Hematopoietic multipotent progenitor cell treated with erythropoietin and hydrocortisone succinate and interleukin-3 and kit ligand, for 17 days (in vitro differentiated cells): ENCODE measurements around the gene OPHN1.

Source experiments
- DNase-seq: peaks from one replicate; pipeline ENCODE4 v3.0.0-alpha.2; 2015; ENCODE audit warnings: low spot score

OPHN1 gene, protein sequence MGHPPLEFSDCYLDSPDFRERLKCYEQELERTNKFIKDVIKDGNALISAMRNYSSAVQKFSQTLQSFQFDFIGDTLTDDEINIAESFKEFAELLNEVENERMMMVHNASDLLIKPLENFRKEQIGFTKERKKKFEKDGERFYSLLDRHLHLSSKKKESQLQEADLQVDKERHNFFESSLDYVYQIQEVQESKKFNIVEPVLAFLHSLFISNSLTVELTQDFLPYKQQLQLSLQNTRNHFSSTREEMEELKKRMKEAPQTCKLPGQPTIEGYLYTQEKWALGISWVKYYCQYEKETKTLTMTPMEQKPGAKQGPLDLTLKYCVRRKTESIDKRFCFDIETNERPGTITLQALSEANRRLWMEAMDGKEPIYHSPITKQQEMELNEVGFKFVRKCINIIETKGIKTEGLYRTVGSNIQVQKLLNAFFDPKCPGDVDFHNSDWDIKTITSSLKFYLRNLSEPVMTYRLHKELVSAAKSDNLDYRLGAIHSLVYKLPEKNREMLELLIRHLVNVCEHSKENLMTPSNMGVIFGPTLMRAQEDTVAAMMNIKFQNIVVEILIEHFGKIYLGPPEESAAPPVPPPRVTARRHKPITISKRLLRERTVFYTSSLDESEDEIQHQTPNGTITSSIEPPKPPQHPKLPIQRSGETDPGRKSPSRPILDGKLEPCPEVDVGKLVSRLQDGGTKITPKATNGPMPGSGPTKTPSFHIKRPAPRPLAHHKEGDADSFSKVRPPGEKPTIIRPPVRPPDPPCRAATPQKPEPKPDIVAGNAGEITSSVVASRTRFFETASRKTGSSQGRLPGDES

DNA sequence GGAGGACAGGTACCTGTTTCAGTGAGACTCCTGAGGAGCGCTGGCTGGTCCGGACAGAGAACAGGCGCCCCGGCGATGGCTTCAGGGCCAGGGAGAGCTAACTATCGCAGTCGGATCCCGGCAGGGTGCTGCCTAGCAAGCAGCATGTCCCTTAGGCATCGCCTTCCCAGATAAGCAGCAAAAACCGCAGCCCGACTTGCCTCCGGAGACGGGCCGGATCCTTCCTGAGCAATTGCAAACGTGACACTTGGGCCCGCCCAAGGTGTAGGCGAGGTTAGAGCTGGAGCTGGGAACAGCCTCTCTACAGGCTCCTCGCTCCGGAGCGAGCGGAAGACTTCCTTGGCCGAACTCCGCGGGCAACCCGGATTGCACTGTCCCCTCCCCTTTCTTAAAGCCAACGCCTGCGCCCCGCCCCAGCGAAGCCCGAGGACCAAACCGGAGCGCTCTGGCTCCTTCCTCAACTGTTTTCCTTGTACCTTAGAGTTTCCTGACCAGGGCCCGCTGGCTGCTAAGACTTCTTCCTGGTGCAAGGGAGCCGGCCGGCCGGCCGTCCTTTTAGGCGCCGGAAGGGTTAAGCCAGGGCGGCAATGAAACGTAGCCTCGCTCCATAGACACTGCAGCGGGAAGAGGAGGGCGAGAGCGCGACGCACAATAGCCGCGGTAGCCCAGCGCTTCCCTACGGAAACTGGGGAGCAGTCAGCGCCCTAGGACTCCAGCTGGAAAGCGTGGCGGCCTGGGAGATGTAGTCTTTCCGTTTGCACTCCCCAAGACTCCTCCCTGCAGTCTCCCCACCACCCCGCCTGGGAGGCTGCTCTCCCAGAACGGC is at the start of gene OPHN1:
OPHN1 (minus strand) TSS at position 341 of the 826 bp plus-strand sequence. CDS start 475 bp downstream, outside the sequence.
- DNase-seq = peak; percentile 20

DNA sequence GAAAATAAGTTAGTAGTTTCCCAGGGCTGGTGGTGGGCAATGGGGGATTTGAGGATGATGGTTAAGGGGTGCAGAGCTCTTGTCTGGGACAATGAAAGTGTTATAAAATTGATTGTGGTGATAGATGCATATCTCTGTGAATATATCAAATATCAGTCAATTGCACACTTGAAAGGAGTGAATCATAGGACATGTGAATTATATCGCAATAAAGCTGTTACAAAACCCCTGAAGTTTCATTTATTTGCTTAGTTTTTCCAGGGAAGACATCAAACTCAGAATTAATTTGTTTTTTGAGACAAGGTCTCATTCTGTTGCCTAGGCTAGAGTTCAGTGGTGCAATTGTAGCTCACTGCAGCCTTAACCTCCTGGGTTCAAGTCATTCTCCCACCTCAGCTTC is 47.7 kb upstream of the OPHN1 start:
- no peak for DNase-seq

DNA sequence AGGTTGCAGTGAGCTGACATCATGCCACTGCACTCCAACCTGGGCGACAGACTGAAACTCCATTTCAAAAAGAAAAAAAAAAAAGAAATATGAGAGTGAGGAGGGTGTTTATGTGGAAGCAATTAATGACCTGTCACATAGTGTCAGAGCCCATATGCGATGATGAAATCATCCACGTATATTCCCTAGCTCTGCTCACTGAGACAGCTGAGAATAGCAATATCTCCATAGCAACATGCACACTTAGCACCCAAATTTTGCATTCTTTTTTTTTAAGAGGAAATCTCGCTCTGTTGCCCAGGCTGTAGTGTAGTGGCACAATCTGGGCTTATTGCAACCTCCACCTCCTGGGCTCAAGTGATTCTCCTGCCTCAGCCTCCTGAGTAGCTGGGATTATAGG is 31.5 kb upstream of the OPHN1 start:
- no peak for DNase-seq

DNA sequence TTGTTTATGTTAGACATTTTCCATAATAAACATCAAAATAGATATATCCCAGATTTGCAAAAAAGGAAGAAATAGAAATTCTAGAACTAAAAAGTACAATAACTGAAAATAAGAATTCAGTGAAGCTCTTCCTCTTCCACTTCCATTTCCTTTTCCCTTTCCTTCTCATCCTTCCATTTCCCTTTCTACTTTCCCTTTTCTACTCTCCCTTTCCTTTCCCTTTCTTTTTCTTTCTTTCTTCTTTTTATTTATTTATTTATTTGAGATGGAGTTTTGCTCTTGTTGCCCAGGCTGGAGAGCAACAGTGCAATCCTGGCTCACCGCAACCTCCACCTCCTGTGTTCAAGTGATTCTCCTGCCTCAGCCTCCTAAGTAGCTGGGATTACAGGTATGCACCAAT is 30.6 kb upstream of the OPHN1 start:
- DNase-seq = no peak

DNA sequence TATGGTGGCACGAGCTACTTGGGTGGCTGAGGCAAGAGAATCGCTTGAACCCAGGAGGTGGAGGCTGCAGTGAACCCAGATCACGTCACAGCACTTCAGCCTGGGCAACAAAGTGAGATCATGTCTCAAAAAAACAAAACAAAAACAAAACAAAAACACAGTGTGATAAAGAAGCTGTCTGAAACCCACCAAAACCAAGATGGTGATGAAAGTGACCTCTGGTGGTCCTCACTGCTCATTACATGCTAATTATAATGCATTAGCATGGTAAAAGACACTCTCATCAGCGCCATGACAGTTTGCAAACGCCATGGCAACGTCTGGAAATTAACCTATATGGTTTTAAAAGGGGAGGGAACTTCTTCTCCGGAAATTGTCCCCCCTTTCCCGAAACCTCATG is 29.4 kb upstream of the OPHN1 start:
- peak; percentile 18 for DNase-seq

DNA sequence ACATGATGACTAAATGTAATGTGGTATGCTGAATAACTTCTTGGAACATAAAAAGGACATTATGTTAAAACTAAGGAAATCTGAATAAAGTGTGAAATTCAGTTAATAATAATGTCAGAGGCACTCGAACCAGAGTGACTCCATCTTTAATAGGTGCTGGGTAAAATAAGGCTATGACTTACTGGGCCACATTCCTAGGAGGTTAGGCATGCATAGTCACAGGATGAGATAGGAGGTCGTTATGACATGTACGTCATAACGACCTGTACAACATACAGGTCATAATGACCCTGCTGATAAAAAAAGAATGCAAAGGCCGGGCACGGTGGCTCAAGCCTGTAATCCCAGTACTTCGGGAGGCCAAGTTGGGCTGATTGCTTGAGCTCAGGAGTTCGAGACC is 28.9 kb upstream of the OPHN1 start:
- no peak for DNase-seq

DNA sequence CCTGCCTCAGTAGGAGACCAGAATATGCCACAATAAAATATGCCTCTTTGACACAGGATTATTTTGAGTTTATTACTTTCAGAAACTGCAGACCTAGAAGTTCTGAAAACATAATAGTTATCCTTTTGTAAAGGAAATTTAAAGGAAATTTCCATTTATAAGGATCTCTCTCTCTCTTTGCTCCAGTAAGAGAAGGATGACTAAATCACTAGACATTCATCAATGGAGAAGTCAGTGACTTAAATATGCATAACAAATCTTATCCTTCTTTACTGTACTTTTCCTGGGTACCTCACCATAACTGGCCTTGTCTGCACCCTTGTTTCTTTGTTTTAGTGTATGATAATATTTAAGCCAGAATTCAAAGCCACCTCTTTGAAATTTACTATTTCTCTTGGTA is 28.3 kb upstream of the OPHN1 start:
- no peak for DNase-seq

DNA sequence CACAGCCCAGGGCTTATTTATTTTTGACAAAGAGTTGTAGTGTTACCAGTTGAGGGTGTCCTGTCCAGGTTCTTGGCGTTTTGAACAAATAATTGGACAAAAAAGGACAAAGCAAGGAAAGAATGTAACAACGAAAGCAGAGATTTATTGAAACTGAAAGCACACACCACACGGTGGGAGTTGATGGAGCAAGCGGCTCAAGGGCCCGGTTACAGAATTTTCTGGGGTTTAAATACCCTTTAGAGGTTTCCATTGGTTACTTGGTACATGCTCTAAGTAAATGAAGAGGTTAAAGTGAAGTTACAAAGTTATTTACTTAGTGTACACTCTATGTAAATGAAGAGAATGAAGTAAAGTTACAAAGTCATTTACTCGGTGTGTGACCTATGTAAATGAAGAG is 27.8 kb upstream of the OPHN1 start:
- no peak for DNase-seq

DNA sequence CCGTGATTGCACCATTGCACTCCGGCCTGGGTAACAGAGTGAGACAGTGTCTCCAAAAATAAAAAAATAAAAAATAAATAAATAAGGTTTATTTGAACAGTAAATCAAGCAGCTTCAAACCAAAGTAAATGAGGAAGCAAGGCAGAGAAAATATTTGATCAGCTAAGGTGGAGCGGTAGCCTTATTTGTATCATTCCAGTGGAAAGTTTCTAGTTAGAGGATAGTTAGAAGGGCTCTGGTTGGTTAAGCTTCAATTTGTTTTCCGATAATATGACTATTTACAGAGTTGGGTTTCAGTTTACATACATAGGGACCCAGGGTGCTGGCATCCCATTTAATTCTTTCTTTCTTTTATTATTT is 21.8 kb upstream of the OPHN1 start:
- DNase-seq = no peak

DNA sequence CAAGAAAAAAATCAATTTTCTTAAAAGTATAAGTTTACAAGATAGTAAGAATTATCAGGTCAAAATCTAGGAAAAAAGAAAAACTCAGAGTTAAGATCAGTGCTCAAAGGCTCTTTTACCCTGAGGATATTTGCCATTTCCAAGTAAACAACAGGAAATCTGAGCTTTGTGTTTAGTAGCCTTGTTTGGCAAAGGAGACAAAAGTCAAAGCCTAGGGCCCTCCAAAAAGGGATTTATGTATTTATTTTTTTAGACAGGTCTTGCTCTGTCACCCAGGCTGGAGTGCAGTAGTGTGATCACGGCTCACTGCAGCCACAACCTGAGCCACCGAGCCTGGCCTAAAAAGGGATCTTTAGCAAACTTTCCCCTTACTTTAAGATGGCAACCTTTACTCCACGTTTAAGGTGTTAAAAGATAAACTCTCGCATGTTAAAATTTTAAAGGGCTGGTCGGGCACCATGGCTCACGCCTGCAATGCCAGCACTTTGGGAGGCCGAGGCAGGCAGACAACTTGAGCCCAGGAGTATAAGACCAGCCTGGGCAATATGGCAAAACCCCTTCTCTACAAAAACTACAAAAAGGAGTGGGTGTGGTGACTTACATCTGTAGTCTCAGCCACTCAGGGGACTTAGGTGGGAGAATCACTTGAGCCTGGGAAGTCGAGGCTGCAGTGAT is 21.3 kb upstream of the OPHN1 start:
- no peak for DNase-seq

DNA sequence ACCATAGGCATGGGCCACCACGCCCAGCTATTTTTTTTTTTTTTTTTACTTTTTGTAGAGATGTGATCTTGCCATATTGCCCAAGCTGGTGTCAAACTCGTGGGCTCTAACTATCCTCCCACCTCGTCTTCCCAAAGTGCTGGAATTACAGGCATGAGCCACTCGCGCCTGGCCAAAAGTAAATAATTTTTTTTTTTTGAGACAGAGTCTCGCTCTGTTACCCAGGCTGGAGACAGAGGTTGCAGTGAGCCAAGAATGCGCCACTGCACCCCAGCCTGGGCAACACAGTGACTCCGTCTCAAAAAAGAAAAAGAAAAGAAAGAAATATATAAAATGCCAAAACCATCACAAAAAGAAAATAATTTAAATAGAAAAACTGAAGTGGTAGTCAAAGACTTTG is 18.4 kb upstream of the OPHN1 start:
- DNase-seq = no peak

DNA sequence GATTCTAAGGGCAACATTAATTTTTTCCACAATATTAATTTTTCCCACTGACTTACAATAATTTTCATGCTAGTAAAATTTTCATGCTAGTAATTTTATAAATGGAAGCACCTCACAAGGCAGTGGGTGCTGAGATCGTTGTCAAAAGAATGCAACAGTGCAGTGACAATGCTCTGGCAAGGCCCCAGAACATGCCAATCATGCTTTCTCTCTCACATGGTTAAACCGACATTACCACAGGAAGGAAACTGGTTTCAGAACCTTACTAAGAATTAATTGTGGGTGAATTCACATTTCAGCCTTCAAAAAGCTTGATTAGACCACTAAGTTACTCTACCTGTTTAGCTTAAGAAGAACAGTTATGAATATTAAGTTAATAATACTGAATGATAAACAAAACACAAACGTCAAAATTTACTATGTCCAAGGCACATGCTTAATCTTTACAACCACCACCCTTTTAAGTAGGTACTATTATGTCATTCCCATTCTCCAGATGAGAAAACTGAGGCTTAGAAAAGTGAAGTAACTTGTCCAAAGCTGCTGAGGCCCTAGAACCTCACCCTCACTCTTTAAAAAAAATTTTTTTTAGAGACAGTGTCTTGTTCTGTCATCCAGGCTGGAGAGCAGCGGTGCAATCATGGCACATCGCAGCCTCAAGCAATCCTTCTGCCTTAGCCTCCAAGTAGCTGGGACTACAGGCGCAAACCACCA is 10.0 kb upstream of the OPHN1 start:
- DNase-seq = no peak

DNA sequence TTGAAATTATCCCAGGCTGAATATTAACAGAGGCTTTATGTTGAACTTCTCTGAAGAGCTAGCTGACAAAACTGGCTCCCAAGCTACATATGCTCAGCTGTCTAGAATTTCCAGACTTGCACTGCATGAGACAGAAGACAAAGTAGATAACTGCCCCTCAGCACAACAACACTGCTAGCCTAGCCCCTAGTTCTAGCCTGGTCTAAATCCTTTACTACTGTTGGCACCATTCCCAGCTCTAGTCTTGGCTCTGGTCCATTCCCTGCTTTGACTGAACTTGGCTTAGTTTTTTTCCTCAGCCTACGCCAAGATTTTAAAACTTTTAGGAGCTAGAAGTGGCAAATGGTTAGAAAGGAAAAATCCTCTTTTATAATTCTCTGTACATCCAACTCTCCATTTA is 7.6 kb upstream of the OPHN1 start:
- DNase-seq = peak; percentile 37

DNA sequence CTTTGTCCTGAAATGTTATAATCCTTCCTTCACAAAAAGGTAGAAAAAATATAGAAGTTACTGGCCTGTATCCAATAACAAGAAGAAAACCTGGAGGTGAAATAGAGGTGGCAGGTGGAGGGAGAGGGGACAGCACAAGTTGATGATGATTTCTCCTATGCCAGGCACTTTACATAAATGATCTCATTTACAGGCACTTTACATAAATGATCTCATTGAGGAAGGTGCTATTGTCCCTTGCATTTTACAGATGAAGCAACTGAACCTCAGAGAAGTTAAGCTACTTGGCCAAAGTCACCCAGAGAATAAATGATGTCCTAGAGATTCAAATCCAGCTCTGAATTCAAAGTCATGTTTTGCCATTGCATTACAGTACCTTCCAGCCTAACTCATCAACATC is 7.1 kb upstream of the OPHN1 start:
- DNase-seq = no peak

DNA sequence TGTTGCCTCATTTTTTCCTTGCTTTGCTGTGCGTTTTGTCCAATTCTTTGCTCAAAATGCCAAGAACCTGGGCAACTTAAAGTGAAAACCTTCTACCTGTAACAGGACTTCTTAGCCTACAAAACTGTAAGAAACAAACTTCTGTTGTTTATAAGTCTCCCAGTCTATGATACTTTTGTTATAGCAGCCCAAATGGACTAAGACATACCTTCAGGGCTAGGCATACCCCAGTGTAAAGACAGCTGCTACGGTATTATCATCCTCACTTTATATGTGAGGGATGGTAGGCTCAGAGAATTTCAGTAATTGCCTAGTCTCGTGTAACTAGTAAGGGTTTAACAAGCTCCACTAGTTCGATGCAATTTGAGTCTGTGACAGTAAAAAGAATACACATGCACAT is 6.0 kb upstream of the OPHN1 start:
- no peak for DNase-seq

DNA sequence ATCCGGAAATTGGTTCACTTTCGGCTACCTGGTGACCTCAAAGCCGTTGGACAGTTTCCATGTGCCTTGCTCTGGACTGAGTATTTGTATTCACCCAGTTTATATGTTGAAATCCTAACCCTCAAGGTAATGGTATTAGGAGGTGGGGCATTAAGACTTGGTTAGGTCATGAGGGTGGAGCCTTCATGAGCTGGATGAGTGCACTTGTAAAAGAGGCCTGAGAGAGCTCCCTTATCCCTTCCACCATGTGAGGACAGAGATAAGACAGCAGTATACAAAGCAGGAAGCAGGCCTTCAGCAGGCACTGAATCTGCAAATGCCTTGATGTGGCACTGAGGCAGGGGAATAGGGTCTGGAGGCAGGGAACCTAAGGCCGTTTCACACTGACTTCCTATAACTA is 5.3 kb upstream of the OPHN1 start:
- peak; percentile 61 for DNase-seq

DNA sequence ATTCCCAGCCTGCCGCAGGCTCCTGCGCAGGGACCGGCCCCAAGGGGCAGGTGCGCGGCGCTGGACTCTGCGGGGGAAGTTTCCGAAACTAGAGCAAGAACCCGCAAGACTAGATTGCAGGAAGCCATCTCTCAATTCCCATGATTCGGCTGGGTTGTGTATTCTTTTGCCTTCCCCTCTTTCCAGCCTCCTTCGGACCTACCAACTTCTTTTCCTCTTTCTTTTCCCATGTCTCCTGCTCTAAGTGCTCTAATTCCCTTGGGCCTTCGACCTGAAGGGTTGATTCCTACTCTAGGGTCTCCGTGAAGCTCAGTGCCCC is 645 bp upstream of the OPHN1 start:
- no peak for DNase-seq

DNA sequence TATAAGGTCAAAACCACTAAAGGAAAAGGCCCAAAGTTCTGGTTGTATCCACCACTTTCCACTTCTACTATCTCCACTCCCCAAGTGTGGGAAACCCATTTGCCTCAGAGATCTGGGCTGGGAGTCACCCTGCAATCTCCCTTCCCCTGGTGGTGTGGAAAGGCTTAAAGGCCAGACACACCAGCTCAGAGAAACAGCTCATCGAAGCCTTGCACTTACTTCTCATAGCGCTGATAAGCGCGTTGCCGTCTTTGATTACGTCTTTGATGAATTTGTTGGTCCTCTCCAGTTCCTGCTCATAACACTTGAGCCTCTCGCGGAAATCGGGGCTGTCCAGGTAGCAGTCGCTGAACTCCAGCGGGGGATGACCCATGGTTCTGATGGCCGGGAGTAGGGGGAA is 647 bp downstream of the OPHN1 start:
- peak; percentile 8 for DNase-seq

DNA sequence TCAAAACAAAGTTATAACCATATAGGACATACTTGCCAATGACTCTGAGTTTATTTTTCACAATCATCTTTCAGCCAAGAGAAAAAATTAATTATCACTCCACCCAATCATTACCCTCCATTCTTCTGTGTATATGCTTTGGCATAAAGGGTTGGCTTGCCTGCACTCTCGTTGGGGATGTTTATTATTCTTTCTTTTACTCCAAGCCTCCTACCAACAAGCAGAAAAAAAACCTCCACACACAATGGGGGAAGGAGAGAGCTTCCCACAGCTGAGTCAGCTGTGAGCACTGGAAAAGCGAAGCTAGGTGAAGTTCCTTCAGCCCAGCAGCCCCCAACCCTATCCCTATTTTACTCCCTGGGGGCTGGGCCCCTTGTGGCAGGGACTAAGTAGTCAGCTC is 1.5 kb downstream of the OPHN1 start:
- no peak for DNase-seq

DNA sequence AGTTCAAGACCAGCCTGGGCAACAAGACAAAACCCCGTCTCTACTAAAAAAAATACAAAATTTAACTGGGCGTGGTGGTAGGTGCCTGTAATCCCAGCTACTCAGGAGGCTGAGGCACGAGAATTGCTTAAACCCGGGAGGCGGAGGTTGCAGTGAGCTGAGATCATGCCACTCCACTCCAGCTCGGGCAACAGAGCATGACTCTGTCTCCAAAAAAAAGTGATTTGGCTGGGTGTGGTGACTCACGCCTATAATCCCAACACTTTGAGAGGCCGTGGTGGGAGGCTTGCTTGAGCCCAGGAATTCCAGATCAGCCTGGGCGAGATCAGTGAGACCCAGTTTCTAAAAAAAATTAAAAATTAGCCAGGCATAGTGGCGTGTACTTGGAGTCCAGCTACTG is 4.1 kb downstream of the OPHN1 start:
- no peak for DNase-seq

DNA sequence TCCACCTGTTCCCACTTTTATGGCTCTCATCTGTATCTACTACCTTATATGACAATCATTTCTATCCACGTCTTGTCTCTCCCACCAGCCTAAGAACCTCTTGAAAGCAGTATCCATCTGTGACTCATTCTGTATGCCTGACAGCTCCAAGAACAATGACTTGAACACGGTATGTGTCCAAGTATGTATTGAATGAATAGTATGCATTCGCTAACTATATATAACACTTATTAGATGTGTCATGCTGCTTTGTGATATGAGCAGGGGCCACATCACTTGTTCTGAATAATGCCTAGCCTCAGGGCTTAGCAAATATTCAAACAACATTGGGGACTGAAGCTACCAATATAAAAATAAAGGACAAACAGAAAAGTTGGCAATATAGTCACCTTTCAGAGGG is 4.9 kb downstream of the OPHN1 start:
- no peak for DNase-seq

DNA sequence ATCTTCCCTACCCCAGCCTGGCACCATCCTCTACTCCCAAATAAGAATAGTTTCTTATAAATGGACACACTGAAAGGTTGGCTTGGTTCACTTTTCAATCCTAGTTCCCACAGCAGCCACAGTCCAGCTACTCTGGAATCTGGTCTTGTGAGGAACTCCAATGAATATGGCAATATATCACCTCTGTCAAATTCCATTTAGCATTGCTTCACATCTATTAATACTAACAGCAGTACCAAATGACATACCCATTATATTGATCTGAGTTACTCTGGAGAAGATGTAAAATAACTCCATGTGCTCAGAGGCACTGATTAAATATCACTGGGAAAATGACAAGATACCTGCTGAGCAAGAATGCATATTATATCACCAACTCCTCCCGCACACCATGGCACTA is 8.6 kb downstream of the OPHN1 start:
- DNase-seq = no peak
